CD4-positive, alpha-beta T cell (primary cell): ENCODE data around the gene MVD. TPM values are rescaled to one million over a fixed set of nuclear protein-coding genes. Genes with fewer than 3 reads are reported as not detected.

Source experiments
- ATAC-seq: fragments of 200-7000 bp; cut with Tn5 transposase; one replicate; pipeline ENCODE4 v1.10.0; 2022; ENCODE audit warnings: mild to moderate bottlenecking; ENCODE audit not compliant: poor library complexity
- CTCF ChIA-PET: fragments of 350-600 bp; sonication (Branson Sonifier 250); formaldehyde crosslinking; loops from one replicate; lab custom pipeline; 2021; ENCODE audit warnings: antibody characterized with exemption, inconsistent platforms; lab: Charles Lee
- POLR2A ChIA-PET: fragments of 350-600 bp; sonication (Branson Sonifier 250); formaldehyde crosslinking; loops from one replicate; lab custom pipeline; 2021; ENCODE audit warnings: antibody characterized with exemption, inconsistent platforms; lab: Charles Lee
- DNase-seq, 14 experiments: peaks; one replicate each; pipeline ENCODE4 v3.0.0-alpha.2; 2013 to 2020; ENCODE audit warnings: mixed read lengths in 2 of 14
- H3K27ac ChIP-seq, 2 donors: one replicate each; pipeline versions ENCODE4 v1.5.1 to v1.7.0; 2013; ENCODE audit warnings: low read length in 2 of 2, low read depth in 1 of 2, mild to moderate bottlenecking in 1 of 2
- H3K27me3 ChIP-seq, 2 experiments: 1 replicate in 1 of 2; 2 replicates in 1 of 2; pipeline versions ENCODE4 v1.6.1 to v1.7.0; 2013; ENCODE audit warnings: low read length in 2 of 2, control low read depth in 1 of 2, mild to moderate bottlenecking in 1 of 2, moderate library complexity in 1 of 2; ENCODE audit not compliant: insufficient read depth in 2 of 2, control insufficient read depth in 1 of 2
- H3K36me3 ChIP-seq: one replicate; pipeline ENCODE4 v1.6.1; 2013; ENCODE audit warnings: low read length, control low read depth; ENCODE audit not compliant: insufficient read depth
- H3K4me1 ChIP-seq: one replicate; pipeline ENCODE4 v1.6.1; 2013; ENCODE audit warnings: low read length, control low read depth; ENCODE audit not compliant: insufficient read depth
- H3K4me3 ChIP-seq: one replicate; pipeline ENCODE4 v1.5.1; 2013; ENCODE audit warnings: mild to moderate bottlenecking, low read length, moderate library complexity
- H3K9me3 ChIP-seq, 2 experiments: 1 replicate in 1 of 2; 2 replicates in 1 of 2; pipeline versions ENCODE4 v1.6.1 to v1.7.0; 2013; ENCODE audit warnings: low read length in 2 of 2, mild to moderate bottlenecking in 2 of 2, control low read depth in 1 of 2, moderate library complexity in 1 of 2; ENCODE audit not compliant: control insufficient read depth in 1 of 2, insufficient read depth in 1 of 2
- H3K27ac Mint-ChIP-seq: one replicate; pipeline ENCODE4 v1.8.0; 2020; ENCODE audit warnings: mixed read lengths
- H3K27me3 Mint-ChIP-seq: one replicate; pipeline ENCODE4 v1.8.0; 2021; ENCODE audit warnings: mixed read lengths
- H3K36me3 Mint-ChIP-seq: one replicate; pipeline ENCODE4 v1.8.0; 2021; ENCODE audit warnings: low read depth, mixed read lengths
- H3K4me1 Mint-ChIP-seq: one replicate; pipeline ENCODE4 v1.8.0; 2021; ENCODE audit warnings: low read depth, mixed read lengths
- H3K4me3 Mint-ChIP-seq: one replicate; pipeline ENCODE4 v1.8.0; 2020; ENCODE audit warnings: mild to moderate bottlenecking, mixed read lengths
- H3K9me3 Mint-ChIP-seq: one replicate; pipeline ENCODE4 v1.8.0; 2020; ENCODE audit warnings: mixed read lengths
- intact Hi-C, 2 experiments: fragments of 100-400 bp; cut with DNase I in 1 of 2; cut with micrococcal nuclease in 1 of 2; formaldehyde crosslinking; loops; one replicate each; pipeline versions ENCODE4 v1.15.1 to v1.9.0; 2023 to 2025; cut with DNase I, micrococcal nuclease
- total RNA-seq, 174 experiments: library from RNA in 2 of 174; stranded (reverse) in 2 of 174; gene quantifications; one replicate each; pipeline ENCODE4 v1.2.3 and lab custom pipeline; 2021 to 2026
- TF ChIP-seq, protein P1 (sequence below): fragments of 200-600 bp; IDR thresholded peaks from one replicate; pipeline ENCODE4 v1.8.0; 2022; ENCODE audit warnings: antibody characterized with exemption, mild to moderate bottlenecking

Gene MVD
- total RNA-seq, 2 experiments from 2014 or later: 74.2 to 76.9 TPM

DNA sequence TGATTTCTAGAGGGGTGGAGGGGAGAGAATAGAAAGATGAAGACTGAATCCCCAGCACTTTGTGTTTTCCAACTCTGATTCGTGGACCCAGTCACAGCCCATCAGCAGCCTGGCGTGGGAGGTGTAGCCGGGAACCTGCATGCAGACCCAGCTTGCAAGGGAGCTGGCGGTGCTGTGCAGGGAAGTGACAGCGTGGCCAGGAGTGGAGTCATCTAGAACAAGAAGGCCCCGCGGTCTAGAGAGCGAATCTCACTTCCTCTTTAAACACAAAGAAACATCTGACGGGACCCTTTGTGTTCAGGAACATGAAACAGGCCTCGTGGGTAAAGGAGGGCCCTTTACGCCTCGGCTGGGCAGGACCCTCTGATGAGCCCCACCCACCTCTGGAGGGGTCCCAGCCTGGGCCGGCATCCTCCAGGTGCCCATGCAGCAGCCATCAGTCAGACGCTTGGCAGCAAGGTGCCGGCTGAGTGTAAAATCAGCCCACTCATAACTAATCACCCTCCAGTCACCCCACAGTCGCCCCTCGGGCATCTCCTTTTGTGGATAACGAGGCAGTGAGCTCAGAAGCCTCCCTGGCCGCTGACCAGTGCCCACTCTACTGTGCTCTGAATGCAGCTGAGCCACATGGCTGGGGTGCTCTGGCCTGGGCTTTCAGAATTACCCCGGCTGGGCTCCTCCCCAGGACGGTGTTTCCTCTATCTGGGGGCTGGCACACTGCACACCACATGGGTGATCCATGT, 19.0 kb upstream of the MVD start:
- ChIA-PET POLR2A (interaction anchor here (1.0 to 3.4 kb wide), 5 partner anchors 9 to 23 kb away, joined by 3 to 38 read pairs (median 5); partner anchors contain the start of gene MVD), CTCF (interaction anchor here (1.3 to 2.0 kb wide), 3 partner anchors 21 to 70 kb away, joined by 3 to 9 read pairs (median 3); no protein-coding TSS in a partner anchor)
- Histone ChIP-seq H3K36me3 (peaks cover 50% of the 10 kb centered on the region), H3K4me1 (peaks cover 67% of the 10 kb centered on the region), H3K27ac (peak overlapping the region; percentile 57 to 73), H3K9me3 (no peaks in the 10 kb centered on the region), H3K27me3 (no peaks in the 10 kb centered on the region), H3K4me3 (peak overlapping the region; percentile 29)
- intact Hi-C loops: loop anchor here (1.0 to 5.0 kb wide), 3 partner anchors 23 to 100 kb away; partner anchors contain the start of gene IL17C (in 1 of the 2)
- Mint-ChIP-seq H3K27me3 (no peaks in the 10 kb centered on the region), H3K4me1 (peaks cover 40% of the 10 kb centered on the region), H3K9me3 (no peaks in the 10 kb centered on the region), H3K36me3 (peaks cover 33% of the 10 kb centered on the region), H3K4me3 (peak overlapping the region; percentile 81), H3K27ac (peak overlapping the region; percentile 95)
- ATAC-seq (peak; percentile 52), DNase-seq (peak in 13 of 14 experiments; percentile 41 to 78 (median 57))
- TF ChIP-seq, protein P1, sequence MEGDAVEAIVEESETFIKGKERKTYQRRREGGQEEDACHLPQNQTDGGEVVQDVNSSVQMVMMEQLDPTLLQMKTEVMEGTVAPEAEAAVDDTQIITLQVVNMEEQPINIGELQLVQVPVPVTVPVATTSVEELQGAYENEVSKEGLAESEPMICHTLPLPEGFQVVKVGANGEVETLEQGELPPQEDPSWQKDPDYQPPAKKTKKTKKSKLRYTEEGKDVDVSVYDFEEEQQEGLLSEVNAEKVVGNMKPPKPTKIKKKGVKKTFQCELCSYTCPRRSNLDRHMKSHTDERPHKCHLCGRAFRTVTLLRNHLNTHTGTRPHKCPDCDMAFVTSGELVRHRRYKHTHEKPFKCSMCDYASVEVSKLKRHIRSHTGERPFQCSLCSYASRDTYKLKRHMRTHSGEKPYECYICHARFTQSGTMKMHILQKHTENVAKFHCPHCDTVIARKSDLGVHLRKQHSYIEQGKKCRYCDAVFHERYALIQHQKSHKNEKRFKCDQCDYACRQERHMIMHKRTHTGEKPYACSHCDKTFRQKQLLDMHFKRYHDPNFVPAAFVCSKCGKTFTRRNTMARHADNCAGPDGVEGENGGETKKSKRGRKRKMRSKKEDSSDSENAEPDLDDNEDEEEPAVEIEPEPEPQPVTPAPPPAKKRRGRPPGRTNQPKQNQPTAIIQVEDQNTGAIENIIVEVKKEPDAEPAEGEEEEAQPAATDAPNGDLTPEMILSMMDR: no peak

DNA sequence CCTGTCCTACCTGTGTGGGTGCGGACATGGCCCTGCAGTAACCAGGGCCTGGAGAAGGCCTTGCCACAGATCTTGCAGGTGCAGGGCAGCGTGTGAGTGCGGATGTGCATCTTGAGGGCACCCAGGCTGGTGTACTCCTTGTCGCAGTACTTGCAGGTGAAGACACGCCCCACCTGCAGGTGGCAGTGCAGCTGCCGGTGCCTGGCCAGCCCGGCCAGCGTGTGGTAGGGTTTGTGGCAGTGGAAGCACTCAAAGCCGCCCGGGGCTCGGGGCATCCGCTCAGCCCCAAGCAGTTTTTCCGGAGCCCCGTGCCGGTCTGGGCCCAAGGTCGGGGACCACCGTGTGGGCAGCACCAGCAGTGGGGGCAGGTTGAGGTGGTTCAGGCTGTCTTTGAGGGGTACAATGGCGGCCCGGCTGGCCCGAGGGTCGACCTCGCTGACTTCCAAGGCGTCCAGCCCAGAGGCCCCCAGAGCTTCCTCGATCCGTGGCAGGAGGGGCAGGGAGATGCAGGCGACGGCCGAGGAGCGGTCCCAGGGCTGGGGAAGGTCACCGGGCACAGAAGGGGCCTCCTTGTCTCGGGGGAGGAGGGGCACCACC, 18.3 kb upstream of the MVD start:
- Mint-ChIP-seq H3K4me3 (peak overlapping the region; percentile 81), H3K36me3 (peaks cover 33% of the 10 kb centered on the region), H3K9me3 (no peaks in the 10 kb centered on the region), H3K27me3 (no peaks in the 10 kb centered on the region), H3K27ac (peak overlapping the region; percentile 95), H3K4me1 (peaks cover 40% of the 10 kb centered on the region)
- peak overlapping the region; percentile 57 to 73 for H3K27ac ChIP-seq
- H3K4me1 ChIP-seq: peaks cover 62% of the 10 kb centered on the region
- POLR2A ChIA-PET: interaction anchor here (1.0 to 3.4 kb wide), 5 partner anchors 8 to 24 kb away, joined by 3 to 38 read pairs (median 5); partner anchors contain the start of gene MVD
- TF ChIP-seq, protein P1: peak; percentile 47
- H3K36me3 ChIP-seq: peaks cover 55% of the 10 kb centered on the region
- CTCF ChIA-PET: interaction anchor here (1.3 to 2.0 kb wide), 4 partner anchors 18 to 69 kb away, joined by 3 to 9 read pairs (median 4); partner anchors contain the start of gene MVD
- DNase-seq: peak in 11 of 14 experiments; percentile 32 to 79 (median 49)
- no peaks in the 10 kb centered on the region for H3K27me3 ChIP-seq
- H3K4me3 ChIP-seq: peak overlapping the region; percentile 29
- intact Hi-C loops: loop anchor here (1.0 to 5.0 kb wide), 3 partner anchors 24 to 101 kb away; partner anchors contain the start of gene IL17C (in 1 of the 2)
- H3K9me3 ChIP-seq: no peaks in the 10 kb centered on the region
- peak; percentile 21 for ATAC-seq

DNA sequence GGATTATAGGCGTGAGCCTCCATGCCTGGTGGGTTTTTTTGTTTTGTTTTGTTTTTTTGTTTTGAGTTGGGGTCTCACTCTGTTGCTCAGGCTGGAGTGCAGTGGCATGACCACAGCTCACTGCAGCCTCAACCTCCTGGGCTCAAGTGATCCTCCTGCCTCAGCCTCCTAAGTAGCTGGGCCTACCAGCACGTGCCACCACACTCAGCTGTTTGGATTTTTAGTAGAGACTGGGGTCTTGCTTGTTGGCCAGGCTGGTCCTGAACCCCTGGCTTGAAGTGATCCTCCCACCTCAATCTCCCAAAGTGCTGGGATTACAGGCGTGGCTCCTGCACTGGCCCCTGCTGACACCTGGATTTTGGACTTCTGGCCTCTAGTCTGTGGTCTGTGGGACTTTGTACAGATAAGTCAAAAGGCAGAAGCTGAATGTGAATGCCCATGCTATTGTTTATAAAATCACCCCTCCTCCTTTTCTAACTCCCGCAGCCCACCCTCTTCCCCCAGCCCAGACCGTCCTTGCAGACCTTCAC, 17.7 kb upstream of the MVD start:
- TF ChIP-seq, protein P1: no peak
- H3K4me1 ChIP-seq: peaks cover 60% of the 10 kb centered on the region
- peaks cover 33% of the 10 kb centered on the region for H3K36me3 Mint-ChIP-seq
- peak overlapping the region; percentile 31 for H3K4me3 Mint-ChIP-seq
- H3K4me1 Mint-ChIP-seq: peaks cover 40% of the 10 kb centered on the region
- no peak for ATAC-seq
- H3K27me3 ChIP-seq: no peaks in the 10 kb centered on the region
- no peak for DNase-seq
- H3K27ac ChIP-seq: no peak overlapping the region
- H3K27ac Mint-ChIP-seq: peak overlapping the region; percentile 95
- H3K4me3 ChIP-seq: no peak overlapping the region
- no peaks in the 10 kb centered on the region for H3K9me3 Mint-ChIP-seq
- H3K36me3 ChIP-seq: peaks cover 59% of the 10 kb centered on the region
- ChIA-PET CTCF (interaction anchor here (1.3 to 2.0 kb wide), 3 partner anchors 18 to 57 kb away, joined by 3 to 9 read pairs (median 4); partner anchors contain the start of gene MVD), POLR2A (interaction anchor here (1.2 to 3.4 kb wide), 3 partner anchors 19 to 24 kb away, joined by 4 to 38 read pairs (median 5); partner anchors contain the start of gene MVD)
- intact Hi-C loops: loop anchor here (1.0 to 5.0 kb wide), 3 partner anchors 25 to 102 kb away; partner anchors contain the start of gene IL17C (in 1 of the 2)
- no peaks in the 10 kb centered on the region for H3K9me3 ChIP-seq
- H3K27me3 Mint-ChIP-seq: no peaks in the 10 kb centered on the region
